Renal cortical epithelial cell (primary cell): ENCODE measurements around the gene MYLIP. TPM values are rescaled to one million over a fixed set of nuclear protein-coding genes. Genes with fewer than 3 reads are reported as not detected.
"Not testable (repeated sequence)": the region's sequence is repeated elsewhere in the genome, so short reads cannot be mapped to it uniquely, and the experiment has no call there.

Source experiments
- DNase-seq: peaks from one replicate; pipeline ENCODE4 v3.0.0-alpha.2; 2011; ENCODE audit warnings: low read depth
- total RNA-seq: library from RNA; depleted of rRNA; stranded (reverse); fragments of >200 nt; gene quantifications from 2 replicates; pipeline ENCODE4 v1.2.3, GENCODE V29; 2014

Gene MYLIP
- total RNA-seq, 1 donor from 2014 or later, result 22.3 TPM

DNA sequence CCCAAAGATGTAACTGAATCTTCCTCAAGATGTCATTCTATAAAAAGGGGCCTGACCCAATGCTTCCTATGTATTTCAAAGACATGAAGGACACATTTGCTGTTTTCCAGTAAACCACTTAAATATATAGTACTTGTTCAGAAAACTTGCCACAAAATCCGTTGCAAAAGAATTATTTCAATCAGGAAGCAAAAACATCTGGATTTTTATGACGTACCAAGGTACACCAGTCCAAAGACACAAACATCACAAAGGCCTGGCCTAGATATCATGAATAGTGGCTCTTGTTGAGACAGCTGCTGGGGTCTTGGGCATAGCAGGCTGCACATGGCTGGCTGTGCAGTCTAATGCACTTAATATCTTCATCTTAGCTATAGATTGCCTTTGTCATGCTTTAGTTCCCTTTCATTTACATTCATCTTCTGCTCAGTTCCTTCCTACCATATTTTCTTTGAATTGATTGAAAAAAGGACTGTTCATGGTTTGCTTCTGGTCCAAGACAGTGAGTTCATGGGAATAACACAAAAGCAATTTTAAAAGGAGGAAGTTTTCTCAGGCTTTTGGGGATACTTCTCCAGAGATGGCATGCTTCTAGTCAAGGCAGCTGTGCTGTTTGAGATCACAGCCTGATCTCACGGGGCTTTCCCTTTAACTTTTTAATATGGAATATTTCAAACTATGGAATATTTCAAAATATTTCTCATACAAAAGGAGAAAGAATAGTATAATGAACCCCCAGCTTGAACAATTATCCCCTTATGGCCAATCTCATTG lies 44.5 kb downstream of the MYLIP start:
- DNase-seq, result no peak

DNA sequence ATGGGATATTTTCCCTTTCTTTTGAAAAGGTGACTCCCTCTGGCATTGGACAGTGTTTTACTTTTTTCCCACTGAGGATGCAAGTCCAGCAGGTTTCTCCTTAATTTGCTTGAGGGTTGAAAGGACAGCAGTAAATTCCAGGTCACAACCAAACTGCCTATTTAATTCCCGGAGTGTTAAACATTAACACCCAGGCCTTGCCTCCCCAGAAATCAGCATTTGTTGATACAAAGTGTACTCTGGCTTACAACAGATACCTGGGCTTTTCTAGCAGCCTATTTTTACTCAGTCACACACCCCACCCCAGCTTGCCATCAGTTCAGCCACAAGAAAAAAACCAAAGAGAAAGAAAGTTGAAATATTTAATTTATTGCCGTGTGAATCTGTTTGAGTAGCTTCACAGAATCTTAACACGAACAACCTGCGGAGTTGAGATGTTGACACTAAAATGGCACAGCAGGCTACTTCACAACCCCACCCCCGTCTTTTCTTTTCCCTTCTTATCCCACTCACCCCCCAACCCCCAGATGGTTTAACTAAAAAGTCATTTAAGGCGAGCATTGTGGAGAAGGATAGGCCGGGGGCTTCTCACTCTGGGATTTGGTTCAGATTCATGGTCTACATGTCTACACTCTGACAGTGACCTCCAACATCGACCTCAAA lies 45.7 kb downstream of the MYLIP start:
- peak; percentile 85 for DNase-seq

GRCh38 chr6:16176600-16176999 lies 47.7 kb downstream of the MYLIP start:
- not testable (repeated sequence) for DNase-seq

DNA sequence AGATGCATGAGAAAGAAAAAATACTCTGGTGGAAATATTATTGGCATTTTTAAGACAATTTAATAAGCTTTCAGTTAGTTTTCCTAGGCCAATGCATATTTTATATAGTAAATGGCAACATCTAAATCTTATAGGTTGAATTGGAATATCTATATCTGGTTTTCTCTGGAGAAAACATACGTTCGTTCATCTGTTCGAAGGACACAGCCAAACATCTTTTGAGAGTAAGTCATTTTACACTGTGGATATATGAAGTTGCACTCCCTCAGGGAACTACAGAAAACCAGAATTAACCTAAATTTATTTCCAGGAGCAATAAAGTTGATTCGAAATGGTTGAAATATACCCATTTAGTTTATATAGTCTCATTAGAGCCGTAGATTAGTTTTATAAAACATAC lies 49.0 kb downstream of the MYLIP start:
- no peak for DNase-seq

- no peak for DNase-seq
These were observed 49.5 kb downstream of the MYLIP start for GRCh38 chr6:16178351-16178750.

DNA sequence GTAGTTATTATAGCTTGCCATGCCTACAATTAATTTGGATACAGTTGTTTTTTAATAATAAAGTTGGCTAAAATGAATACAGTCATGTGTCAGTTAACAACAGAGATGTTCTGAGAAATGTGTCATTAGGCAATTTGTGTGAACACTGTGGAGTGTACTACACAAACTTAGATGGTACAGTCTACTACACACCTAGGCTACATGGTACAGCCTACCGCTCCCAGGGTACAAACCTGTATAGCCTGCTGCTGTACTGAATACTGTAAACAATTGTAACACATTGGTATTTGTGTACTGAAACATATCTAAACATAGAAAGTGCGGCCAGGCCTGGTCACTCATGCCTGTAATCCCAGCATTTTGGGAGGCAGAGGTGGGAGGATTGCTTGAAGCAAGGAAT lies 50.2 kb downstream of the MYLIP start:
- no peak for DNase-seq

GRCh38 chr6:16179970-16180431 lies 51.1 kb downstream of the MYLIP start:
- DNase-seq, result no peak

DNA sequence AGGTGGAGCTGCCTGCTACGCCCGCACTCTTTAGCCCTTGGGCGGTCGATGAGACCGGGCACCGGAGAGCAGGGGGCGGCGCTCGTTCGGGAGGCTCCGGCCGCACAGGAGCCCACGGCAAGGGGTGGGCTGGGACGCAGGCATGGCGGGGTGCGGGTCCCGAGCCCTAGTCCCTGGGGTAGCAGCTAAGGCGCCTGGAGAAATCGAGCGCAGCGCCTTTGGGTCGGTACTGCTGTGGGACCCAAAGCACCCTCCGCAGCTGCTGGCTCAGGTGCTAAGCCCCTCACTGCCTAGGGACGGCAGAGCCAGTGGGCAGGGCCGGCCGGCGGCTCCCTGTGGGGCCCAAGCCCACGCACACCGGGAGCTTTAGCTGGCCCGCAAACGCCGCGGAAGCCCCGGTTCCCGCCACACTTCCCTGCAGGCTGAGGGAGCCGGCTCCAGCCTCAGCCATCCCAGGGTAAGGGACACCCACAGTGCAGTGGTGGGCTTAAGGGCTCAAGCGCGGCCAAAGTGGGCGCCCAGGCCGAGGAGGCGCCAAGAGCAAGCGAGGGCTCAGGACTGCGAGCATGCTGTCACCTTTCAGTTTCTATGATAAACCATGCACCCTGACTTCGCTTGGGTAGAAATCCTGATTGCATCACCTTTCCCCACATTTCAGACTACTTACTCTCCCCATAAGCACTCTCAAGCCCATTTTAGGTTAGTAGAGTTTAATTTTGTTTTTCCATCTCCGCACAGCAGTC lies 52.0 kb downstream of the MYLIP start:
- DNase-seq, result no peak

DNA sequence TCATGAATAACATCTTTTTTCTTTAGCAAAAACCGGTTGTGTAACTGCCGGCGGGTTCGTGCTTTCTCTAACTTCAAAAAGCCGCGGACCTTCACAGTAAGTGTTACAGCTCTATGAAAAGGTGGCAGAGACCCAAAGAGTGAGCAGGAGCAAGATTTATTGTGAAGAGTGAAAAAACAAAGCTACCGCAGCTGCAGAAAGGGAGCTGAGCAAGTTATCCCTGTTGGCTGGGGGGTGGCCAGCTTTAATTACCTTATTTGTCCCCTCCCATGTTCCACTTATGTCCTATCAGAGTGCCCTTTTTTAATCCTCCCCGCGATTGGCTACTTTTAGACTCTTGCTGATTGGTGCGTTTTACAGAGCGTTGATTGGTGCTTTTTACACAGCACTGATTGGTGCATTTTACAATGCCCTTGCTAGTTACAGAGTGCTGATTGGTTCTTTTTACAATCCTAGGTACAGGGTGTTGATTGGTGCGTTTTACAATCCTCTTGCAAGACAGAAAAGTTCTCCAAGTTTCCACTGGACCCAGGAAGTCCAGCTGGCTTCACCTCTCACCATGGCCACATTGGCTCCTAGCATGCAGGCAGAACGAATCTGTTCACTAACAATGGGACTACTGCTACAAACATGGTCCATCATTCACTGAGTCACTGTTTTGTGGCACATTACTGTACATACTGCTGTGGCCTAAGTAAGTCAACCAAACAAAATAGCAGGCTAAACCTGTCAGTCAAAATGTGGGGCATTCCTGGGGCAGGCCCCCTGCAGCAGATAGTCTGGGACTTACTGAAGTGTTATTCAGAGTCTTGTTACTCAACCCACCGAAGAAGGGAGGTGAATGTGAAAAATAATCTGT lies 52.8 kb downstream of the MYLIP start:
- peak; percentile 59 for DNase-seq

DNA sequence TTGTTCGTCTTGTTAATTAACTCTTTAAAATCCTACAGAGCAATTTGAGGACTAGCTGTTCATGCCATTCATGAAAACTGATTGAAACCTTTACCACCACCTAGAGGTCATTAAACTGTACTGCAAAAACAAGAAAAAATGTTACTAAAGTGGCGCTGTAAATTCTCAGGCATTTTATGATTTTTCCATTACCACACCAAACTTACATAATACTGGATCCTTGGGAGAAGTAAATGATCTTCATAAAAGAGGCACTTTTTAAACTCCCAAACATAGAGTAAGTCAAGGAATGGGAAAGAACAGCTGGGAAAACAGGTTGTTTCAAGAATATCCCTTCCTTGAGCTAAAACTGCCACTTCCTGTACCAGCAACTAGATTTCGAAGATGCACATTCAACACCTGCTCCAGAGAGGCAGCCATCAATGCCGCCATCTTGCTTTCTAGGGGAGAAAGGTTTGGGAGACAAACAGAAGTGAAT lies 54.3 kb downstream of the MYLIP start:
- peak; percentile 83 for DNase-seq

GRCh38 chr6:16184129-16184528 lies 55.2 kb downstream of the MYLIP start:
- peak; percentile 71 for DNase-seq

GRCh38 chr6:16184551-16184950 lies 55.7 kb downstream of the MYLIP start:
- DNase-seq, result peak; percentile 79

DNA sequence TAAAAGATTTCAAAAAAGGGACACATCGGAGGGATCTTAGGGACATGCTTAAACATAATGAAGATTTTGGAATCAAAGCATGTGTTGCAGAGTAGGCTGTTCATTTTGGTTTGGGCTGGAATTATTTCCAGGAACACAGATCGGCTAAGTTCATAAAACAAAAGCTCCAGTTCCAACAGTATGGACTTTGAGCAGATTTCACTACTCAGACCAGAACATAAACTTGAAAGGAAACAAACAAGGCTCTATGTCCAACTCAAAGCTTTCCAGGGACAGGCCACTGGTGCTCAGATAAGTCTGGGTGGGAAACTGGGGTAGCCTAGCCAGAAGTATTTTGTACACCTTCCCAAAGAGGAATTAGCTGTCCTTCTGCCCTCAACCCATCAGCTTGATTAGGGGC lies 58.3 kb downstream of the MYLIP start:
- DNase-seq, result no peak

- no peak for DNase-seq
These were observed 61.3 kb downstream of the MYLIP start for GRCh38 chr6:16190214-16190613.

GRCh38 chr6:16196260-16196983 lies 67.5 kb downstream of the MYLIP start:
- no peak for DNase-seq

DNA sequence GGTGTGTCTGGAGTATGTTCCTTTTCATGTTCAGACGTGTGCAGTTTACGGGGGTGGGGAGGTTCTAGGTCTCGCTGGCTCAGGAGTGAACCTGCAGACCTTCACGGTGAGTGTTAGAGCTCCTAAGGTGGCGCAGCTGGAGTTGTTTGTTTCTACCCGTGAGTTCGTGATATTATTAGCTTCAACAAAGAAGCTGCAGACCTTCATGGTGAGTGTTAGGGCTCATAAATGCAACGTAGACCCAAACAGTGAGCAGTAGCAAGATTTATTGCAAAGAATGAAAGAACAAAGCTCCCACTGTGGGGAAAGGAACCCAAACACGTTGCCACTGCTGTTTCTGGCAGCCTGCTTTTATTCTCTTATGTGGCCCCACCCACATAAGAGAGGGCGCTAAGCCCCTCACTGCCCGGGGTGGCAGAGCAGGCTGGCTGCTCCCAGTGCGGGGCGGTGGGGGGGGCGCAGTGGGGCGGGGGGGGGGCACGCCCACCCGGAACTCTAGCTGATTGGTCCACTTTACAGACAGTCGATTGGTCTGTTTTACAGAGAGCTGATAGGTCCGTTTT lies 68.2 kb downstream of the MYLIP start:
- DNase-seq, result no peak
